Activated T-helper 17 cell treated with anti-CD3 and anti-CD28 coated beads, Interleukin-2, amount 50 U/mL, for 72 hours (primary cell): ENCODE measurements around the gene JDP2. TPM values are rescaled to one million over a fixed set of nuclear protein-coding genes. Genes with fewer than 3 reads are reported as not detected.
"Not testable (repeated sequence)": the region's sequence is repeated elsewhere in the genome, so short reads cannot be mapped to it uniquely, and the experiment has no call there.

Experiments
- ATAC-seq: fragments of 150-1000 bp; cut with Tn5 transposase; replicated peaks from 2 replicates; pipeline ENCODE4 v1.10.0; 2021; ENCODE audit warnings: mild to moderate bottlenecking, moderate library complexity
- H3K27ac Mint-ChIP-seq: one replicate; pipeline ENCODE4 v1.8.0; 2022; ENCODE audit warnings: mixed read lengths
- H3K27me3 Mint-ChIP-seq: one replicate; pipeline ENCODE4 v1.8.0; 2022; ENCODE audit warnings: mixed read lengths
- H3K36me3 Mint-ChIP-seq: one replicate; pipeline ENCODE4 v1.8.0; 2022; ENCODE audit warnings: low read depth, mild to moderate bottlenecking, mixed read lengths
- H3K4me1 Mint-ChIP-seq: one replicate; pipeline ENCODE4 v1.8.0; 2022; ENCODE audit warnings: mixed read lengths
- H3K4me3 Mint-ChIP-seq: one replicate; pipeline ENCODE4 v1.8.0; 2022; ENCODE audit warnings: mild to moderate bottlenecking, mixed read lengths
- H3K9me3 Mint-ChIP-seq: one replicate; pipeline ENCODE4 v1.8.0; 2022; ENCODE audit warnings: mixed read lengths
- total RNA-seq, 2 donors: library from RNA; stranded (reverse); gene quantifications; one replicate each; pipeline ENCODE4 v1.2.3, GENCODE V29; 2022

Gene JDP2
- total RNA-seq, 2 donors from 2014 or later = 0.61 to 1.1 TPM

DNA sequence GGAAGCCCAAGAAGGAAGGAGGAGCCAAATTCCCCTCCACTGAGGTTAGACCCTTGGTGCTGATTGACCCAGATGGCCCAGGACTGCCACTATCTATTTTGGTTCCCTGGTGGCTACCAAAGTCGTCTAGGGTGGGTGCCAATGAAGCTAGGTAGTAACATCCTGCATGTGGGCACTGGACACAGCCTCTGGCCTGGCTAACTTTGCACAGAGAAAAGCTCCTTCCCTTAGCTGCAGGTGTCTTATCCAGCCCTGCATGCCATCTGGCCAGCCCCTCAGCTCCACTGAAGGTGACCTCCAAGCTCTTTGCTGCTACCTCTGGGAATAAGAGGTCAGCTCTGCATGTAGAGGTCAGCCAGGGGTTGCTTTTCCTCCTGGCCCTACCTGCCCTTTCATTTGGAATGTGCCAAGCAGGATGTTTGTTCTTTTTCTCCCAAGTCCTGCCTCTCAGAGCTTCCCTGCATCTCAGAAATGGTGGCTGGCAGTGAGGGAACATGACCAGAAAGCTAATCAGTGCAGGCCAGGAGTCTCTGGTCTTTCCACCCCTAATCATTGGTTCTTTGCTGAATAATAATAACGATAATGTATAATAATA is 34.0 kb downstream of the JDP2 start:
- H3K4me1 Mint-ChIP-seq = peaks cover 4% of the 10 kb centered on the region
- H3K27ac Mint-ChIP-seq = no peak overlapping the region
- no peak for ATAC-seq
- no peak overlapping the region for H3K4me3 Mint-ChIP-seq
- no peaks in the 10 kb centered on the region for H3K27me3 Mint-ChIP-seq
- H3K36me3 Mint-ChIP-seq = no peaks in the 10 kb centered on the region
- H3K9me3 Mint-ChIP-seq = no peaks in the 10 kb centered on the region

DNA sequence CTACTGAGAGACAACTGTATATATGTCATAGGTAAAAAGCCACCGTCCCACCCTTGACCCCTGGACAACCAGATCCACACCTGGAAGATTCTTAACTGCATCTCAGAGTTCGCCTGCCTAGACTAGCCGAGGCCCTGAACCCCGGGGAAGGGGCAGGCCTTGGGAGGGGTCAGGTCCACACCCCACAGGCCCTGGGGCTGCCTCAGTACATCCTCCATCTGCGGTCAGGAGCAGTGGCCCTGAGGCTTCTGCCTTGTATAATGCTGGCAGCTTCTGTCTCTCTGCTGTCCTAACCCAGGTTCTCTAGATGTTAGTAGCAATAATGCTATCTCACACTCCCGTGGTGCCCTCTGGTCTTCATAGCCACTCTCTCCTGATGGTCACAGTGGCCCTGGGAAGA is 36.8 kb downstream of the JDP2 start:
- ATAC-seq = no peak
- Mint-ChIP-seq H3K27me3 (no peaks in the 10 kb centered on the region), H3K9me3 (no peaks in the 10 kb centered on the region), H3K4me1 (no peaks in the 10 kb centered on the region), H3K36me3 (no peaks in the 10 kb centered on the region), H3K27ac (no peak overlapping the region), H3K4me3 (no peak overlapping the region)

DNA sequence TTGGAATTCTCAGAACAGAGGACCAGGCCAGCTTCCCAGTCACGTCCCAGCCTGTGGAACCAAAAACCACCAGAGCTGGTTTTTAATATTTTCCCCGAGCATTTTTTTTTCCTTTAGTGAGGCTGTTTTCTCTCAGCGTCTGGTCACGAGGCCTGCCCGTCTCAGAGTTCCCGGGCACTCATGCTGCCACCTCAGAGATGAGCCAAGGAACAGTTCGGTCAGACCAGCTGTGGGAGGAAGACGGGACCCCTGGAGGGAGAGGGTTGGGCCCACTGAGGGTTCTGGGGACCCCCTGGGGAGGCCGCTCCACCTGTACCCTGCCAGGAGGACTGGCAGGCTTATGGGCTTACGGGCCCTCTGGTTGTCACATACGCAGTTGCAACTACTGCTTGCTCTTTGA is 39.9 kb downstream of the JDP2 start:
- H3K36me3 Mint-ChIP-seq = no peaks in the 10 kb centered on the region
- H3K4me3 Mint-ChIP-seq = no peak overlapping the region
- no peak overlapping the region for H3K27ac Mint-ChIP-seq
- no peak for ATAC-seq
- H3K9me3 Mint-ChIP-seq = no peaks in the 10 kb centered on the region
- H3K4me1 Mint-ChIP-seq = no peaks in the 10 kb centered on the region
- no peaks in the 10 kb centered on the region for H3K27me3 Mint-ChIP-seq

DNA sequence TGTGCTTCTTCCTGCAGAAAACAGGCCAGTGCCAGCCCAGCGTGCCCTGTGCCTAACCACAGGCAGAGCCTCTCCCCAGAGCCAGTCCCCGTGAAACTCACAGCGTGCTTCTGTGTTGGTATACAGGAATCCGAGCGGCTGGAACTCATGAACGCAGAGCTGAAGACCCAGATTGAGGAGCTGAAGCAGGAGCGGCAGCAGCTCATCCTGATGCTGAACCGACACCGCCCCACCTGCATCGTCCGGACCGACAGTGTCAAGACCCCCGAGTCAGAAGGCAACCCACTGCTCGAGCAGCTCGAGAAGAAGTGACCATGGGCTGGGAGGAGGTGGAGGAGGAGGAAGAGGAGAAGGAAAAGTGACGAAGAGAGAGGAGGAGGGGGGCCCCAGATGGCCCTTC is 41.3 kb downstream of the JDP2 start:
- Mint-ChIP-seq H3K9me3 (no peaks in the 10 kb centered on the region), H3K27ac (no peak overlapping the region), H3K27me3 (no peaks in the 10 kb centered on the region), H3K4me3 (no peak overlapping the region), H3K36me3 (no peaks in the 10 kb centered on the region), H3K4me1 (no peaks in the 10 kb centered on the region)
- ATAC-seq = no peak

DNA sequence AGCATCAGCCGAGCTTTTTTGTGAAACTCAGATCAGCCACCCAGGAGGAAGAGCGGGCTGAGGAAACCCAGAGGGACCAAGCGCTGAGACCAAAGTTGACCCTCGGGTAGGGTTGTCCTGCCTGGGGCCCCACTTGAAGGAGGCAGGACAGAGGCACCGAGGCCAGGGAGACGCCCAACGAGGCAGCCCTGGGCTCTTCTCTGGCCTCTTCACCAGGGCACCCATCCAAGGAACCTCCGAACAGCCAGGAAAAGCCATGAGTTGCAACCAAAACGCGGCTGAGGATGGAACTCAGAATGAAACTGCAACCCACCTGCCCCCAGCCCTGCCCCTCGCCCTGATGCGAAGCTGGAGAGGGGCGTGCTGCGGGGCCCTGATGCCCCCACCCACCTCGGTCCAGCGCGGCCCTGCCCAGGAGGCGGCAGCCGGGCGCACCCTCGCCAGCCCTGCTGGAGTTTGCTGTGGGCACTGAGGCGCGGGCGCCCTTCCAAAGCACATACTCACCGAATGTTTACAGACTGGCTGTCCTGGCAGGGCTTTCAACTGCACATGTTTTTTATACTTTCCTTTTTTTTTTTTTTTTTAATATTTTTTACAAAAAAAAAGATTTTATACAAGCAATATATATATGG is 41.9 kb downstream of the JDP2 start:
- no peak for ATAC-seq
- H3K36me3 Mint-ChIP-seq = no peaks in the 10 kb centered on the region

DNA sequence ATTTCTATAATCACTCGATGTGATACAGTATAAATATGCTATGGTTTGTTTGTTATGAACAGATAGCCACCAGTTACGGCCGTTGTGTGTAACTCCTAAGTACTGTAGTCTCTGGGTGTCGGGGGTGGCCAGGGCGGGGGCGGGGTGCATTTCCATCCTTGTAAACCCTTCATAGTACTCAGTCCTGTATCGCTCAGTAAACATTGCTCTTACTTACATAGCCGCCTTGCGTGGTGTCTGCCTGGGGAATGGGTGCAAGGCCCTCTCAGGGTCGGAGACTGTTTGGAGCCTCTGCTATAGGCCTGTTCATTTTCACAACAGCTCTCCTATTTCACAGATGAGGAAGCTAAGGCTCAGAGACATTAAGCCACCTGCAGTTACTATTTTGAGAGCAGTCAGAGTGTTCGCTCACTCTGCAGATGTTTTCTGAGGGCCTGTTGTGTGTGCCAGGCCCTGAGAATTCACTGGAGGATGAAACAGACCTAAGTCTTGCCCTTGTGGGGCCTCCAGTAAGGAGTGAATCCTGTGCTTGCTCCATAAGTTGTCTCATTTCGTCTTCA is 42.5 kb downstream of the JDP2 start:
- H3K4me3 Mint-ChIP-seq = no peak overlapping the region
- no peaks in the 10 kb centered on the region for H3K4me1 Mint-ChIP-seq
- H3K36me3 Mint-ChIP-seq = no peaks in the 10 kb centered on the region
- ATAC-seq = no peak
- H3K27me3 Mint-ChIP-seq = no peaks in the 10 kb centered on the region
- H3K9me3 Mint-ChIP-seq = no peaks in the 10 kb centered on the region
- H3K27ac Mint-ChIP-seq = no peak overlapping the region

More for the DNA sequence above, 41.9 kb downstream of the JDP2 start:
- H3K27me3 Mint-ChIP-seq = no peaks in the 10 kb centered on the region
- H3K9me3 Mint-ChIP-seq = no peaks in the 10 kb centered on the region
- no peak overlapping the region for H3K4me3 Mint-ChIP-seq
- no peaks in the 10 kb centered on the region for H3K4me1 Mint-ChIP-seq
- H3K27ac Mint-ChIP-seq = no peak overlapping the region

DNA sequence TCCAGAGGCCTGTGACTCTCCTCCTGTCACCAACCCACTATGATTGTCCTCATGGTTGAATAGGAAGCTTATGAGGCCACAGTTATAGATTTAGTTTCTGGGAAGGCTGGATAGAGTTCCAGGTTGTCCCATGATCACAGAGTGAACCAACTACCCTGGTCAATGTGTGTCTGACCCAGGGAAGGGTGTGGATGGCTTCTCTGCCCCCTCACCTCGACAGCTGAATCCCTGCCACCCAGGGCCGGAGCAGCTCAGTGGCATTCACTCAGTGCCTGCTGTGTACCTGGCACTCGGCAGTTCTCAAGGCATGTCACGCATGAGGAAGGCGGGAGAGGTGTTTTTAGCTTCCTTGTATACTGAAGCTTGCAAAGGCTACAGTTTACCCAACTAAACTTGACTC is 43.2 kb downstream of the JDP2 start:
- Mint-ChIP-seq H3K4me1 (no peaks in the 10 kb centered on the region), H3K4me3 (no peak overlapping the region), H3K9me3 (no peaks in the 10 kb centered on the region), H3K27me3 (no peaks in the 10 kb centered on the region), H3K27ac (no peak overlapping the region), H3K36me3 (no peaks in the 10 kb centered on the region)
- ATAC-seq = no peak

DNA sequence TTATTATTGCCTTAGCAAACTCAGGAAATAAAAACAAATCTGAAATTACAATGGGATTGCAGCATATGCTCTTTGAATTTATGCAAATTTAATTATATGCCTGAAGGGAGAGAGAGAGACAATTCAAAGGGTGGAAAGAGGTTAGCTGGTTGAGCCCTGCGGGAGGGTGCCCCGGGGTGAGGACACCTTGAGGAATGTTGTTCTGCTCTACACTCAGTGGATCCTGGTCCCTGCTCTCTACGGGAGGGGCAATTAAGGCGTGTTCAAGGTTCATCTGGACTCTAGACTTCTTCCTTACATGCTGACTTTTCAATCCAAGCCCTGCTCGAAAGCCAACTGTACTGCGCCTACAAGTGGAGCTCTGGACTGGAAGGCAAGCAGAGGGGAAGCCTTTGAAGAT is 46.3 kb downstream of the JDP2 start:
- not testable (repeated sequence) for H3K27ac Mint-ChIP-seq, H3K27me3 Mint-ChIP-seq, ATAC-seq, H3K4me1 Mint-ChIP-seq, H3K36me3 Mint-ChIP-seq, H3K9me3 Mint-ChIP-seq, H3K4me3 Mint-ChIP-seq

DNA sequence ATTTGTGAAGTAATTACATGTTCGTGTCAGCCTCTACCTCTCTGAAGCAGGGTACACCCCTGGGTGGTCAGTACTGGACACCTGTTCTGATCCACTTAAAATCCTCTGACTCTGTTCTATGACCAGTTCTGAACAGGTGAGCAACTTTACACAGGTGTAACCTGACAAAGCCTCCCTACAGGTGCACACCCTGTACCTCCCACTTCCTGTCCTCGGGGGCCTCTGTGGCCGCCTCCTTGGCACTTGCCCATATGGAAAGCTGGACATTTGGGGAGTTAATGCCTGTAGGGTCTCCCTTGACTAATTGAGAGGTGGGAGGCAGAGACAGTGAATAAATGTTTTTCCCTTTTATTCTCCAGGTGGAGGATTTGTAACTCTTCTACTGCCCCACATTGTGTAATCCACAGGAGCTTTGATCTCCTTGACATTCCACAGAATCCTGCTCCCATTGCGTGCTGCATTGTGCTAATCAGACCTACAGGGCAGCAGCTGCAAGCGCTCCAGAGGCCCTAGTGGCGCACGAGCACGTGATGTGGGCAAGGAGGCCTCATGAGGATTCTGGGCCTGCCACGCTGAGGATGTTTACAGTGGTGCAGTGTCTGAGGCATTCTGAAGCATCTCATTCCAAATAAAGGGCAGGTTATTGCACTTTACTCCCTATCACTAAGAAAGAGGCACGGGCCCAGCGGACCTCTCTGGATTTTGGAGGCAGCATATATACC is 48.6 kb downstream of the JDP2 start:
- H3K27ac Mint-ChIP-seq = no peak overlapping the region

DNA sequence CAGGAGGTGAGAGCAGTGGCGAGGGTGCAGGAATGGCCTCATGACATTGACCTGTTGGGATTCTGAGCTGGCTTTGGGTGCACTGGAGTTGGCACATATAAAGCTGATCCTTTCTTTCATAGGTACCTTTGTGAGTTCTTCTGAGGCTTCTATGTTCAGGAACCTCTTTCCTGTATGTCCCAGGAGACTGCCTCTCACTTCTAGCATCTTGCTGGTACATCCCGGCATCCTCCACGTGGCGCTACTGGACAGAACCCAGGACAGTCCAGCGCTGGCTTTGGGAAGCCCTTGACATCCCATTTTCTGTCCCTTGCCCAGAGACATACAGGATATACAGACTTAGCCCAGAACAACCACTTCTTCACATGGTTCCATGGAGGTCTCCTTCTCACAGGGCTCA is 50.1 kb downstream of the JDP2 start:
- ATAC-seq = no peak
- Mint-ChIP-seq H3K27me3 (no peaks in the 10 kb centered on the region), H3K4me1 (no peaks in the 10 kb centered on the region), H3K9me3 (no peaks in the 10 kb centered on the region), H3K36me3 (no peaks in the 10 kb centered on the region), H3K4me3 (no peak overlapping the region), H3K27ac (no peak overlapping the region)

More for the DNA sequence above, 48.6 kb downstream of the JDP2 start:
- no peak overlapping the region for H3K4me3 Mint-ChIP-seq
- no peaks in the 10 kb centered on the region for H3K27me3 Mint-ChIP-seq
- H3K36me3 Mint-ChIP-seq = no peaks in the 10 kb centered on the region
- no peak for ATAC-seq
- no peaks in the 10 kb centered on the region for H3K9me3 Mint-ChIP-seq
- H3K4me1 Mint-ChIP-seq = no peaks in the 10 kb centered on the region

DNA sequence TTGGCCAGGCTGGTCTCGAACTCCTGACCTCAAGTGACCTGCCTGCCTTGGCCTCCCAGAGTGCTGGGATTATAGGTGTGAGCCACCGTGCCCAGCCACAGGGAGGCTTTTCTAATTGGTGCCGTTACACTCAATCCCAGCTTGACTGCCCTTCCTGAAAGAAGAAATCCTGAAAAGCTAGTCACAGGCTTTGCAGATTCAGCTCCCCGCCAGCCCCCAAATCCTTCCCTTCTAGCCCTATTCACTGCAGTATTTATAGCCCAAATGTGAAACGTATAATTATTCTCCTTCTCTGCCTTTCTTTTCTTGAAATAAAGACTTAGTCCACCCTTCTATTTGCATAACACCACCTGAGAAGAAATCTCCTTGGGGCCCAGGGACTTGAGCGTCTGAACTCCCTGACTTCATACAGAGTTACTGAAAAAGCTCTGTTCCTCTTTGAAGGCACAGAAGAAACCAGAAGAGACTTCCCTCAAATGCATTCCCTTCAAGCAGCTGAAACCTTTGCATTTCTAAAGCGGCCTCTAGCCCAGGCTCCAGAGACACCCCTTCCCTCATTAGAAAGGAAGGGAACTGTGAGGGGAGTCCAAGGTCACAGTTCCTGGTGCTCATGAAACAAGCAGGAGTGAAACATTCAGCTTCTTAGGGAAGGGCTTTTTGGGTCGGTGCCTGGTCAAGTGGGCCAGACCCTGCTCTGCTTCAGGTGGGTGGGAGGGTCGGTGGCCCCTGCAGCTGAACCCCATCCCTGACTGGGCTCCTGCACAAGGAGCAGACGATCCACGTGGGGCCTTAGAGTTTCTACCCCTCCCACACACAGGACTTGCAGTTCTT is 52.2 kb downstream of the JDP2 start:
- no peaks in the 10 kb centered on the region for H3K4me1 Mint-ChIP-seq
- H3K27me3 Mint-ChIP-seq = no peaks in the 10 kb centered on the region
- ATAC-seq = no peak
- no peak overlapping the region for H3K4me3 Mint-ChIP-seq
- H3K9me3 Mint-ChIP-seq = no peaks in the 10 kb centered on the region
- H3K36me3 Mint-ChIP-seq = no peaks in the 10 kb centered on the region
- no peak overlapping the region for H3K27ac Mint-ChIP-seq

DNA sequence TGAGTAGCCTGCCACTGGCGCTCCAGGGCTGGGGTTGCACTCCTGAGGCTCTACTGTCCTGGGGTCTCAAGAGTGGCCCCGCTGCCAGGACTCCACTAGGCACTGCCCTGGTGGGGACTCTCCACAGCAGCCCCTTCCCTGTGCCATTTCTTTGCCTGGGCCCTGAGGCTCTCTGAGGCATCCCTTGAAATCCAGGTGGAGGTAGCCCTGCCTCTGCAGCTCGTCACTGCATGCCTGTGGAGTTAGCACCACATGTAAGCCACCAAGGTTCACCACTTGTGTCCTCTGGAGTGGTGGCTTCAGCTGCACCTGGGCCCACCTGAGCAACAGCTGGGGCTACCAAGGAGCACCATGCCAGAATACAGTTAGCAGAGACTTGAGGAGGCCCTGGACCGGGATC is 54.5 kb downstream of the JDP2 start:
- no peaks in the 10 kb centered on the region for H3K36me3 Mint-ChIP-seq
- H3K27ac Mint-ChIP-seq = no peak overlapping the region
- H3K27me3 Mint-ChIP-seq = no peaks in the 10 kb centered on the region
- no peak for ATAC-seq
- peaks cover 6% of the 10 kb centered on the region for H3K4me1 Mint-ChIP-seq
- no peak overlapping the region for H3K4me3 Mint-ChIP-seq
- H3K9me3 Mint-ChIP-seq = no peaks in the 10 kb centered on the region

DNA sequence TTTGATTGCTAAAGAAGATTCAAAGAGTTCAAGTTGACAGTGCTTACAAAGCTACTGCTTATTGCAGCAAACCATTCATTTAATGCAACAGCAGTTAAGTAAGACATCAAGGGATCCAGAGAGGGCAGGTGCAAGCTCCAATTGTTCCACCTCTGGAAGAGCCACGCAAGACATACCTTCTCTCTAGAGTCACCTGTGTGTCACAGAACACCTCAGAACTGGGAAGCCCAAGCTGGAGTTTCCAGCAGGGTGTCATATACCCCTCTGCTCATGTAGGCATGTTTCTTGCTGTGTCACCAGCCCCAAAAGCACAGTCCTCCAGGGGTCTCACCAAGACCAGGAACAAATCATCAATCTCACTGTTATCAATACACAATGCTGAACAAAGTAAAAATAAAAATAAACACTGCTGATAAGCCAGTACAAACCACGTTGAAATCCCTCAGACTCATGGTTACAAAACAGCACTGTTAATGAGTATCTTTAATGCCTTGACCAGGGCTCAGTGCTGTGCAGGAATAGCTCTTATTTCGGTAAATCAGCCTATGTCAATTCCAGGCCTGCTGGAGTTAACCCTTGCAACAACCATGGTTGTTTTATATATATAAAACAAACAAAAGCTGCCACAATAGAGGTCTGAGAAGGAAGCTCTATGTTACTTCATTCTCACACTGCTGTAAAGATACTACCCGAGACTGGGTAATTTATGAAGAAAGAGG is 57.0 kb downstream of the JDP2 start:
- no peaks in the 10 kb centered on the region for H3K36me3 Mint-ChIP-seq
- no peaks in the 10 kb centered on the region for H3K27me3 Mint-ChIP-seq
- H3K27ac Mint-ChIP-seq = no peak overlapping the region
- no peak for ATAC-seq
- H3K4me3 Mint-ChIP-seq = no peak overlapping the region
- H3K9me3 Mint-ChIP-seq = no peaks in the 10 kb centered on the region
- H3K4me1 Mint-ChIP-seq = peaks cover 13% of the 10 kb centered on the region

DNA sequence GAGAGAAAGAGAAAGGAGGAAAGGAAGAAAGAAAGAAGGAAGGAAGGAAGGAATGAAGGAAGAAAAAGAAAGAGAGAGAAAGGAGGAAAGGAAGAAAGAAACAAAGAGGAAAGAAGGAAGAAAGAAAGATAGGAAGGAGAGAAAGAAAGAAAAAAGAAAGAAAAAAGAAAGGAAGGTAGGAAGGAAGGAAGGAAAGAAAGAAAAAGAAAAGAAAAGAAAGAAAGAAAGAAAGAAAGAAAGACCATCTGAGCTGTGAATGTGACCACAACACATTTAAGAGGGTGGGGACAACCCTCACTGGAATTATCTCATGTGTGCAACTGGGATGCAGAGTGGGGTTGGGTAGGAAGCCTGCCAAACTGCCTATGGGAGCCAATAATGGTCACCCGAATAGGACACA is 58.5 kb downstream of the JDP2 start:
- ATAC-seq = no peak
- peaks cover 13% of the 10 kb centered on the region for H3K4me1 Mint-ChIP-seq
- H3K27me3 Mint-ChIP-seq = no peaks in the 10 kb centered on the region
- H3K36me3 Mint-ChIP-seq = no peaks in the 10 kb centered on the region
- no peaks in the 10 kb centered on the region for H3K9me3 Mint-ChIP-seq
- no peak overlapping the region for H3K27ac Mint-ChIP-seq
- no peak overlapping the region for H3K4me3 Mint-ChIP-seq
